WTC11 (cell line): ENCODE measurements around the gene ZNF821. TPM values are rescaled to one million over a fixed set of nuclear protein-coding genes. Genes with fewer than 3 reads are reported as not detected.

ENCODE experiments used
- ATAC-seq: fragments of 200-7000 bp; cut with Tn5 transposase; 2 replicates; pipeline ENCODE4 v1.10.0; 2021; ENCODE audit warnings: mild to moderate bottlenecking, moderate library complexity
- CTCF ChIA-PET: fragments of 300-600 bp; sonication (Branson Sonifier 250); formaldehyde crosslinking; loops from one replicate; lab custom pipeline; 2021; ENCODE audit warnings: antibody characterized with exemption; lab: Charles Lee
- POLR2A ChIA-PET: fragments of 350-600 bp; sonication (Branson Sonifier 250); formaldehyde crosslinking; loops from one replicate; lab custom pipeline; 2021; ENCODE audit warnings: antibody characterized with exemption; lab: Charles Lee
- DNase-seq: peaks from one replicate; pipeline ENCODE4 v3.0.0; 2021; ENCODE audit warnings: low spot score
- H3K27ac Mint-ChIP-seq: 2 replicates; pipeline ENCODE4 v1.8.0; 2021; ENCODE audit warnings: mixed read lengths
- H3K27me3 Mint-ChIP-seq: 2 replicates; pipeline ENCODE4 v1.8.0; 2021; ENCODE audit warnings: low read depth, mild to moderate bottlenecking, moderate library complexity, mixed read lengths
- H3K36me3 Mint-ChIP-seq: 2 replicates; pipeline ENCODE4 v1.8.0; 2021; ENCODE audit warnings: mixed read lengths
- H3K4me1 Mint-ChIP-seq: 2 replicates; pipeline ENCODE4 v1.8.0; 2022; ENCODE audit warnings: mixed read lengths
- H3K4me3 Mint-ChIP-seq: 2 replicates; pipeline ENCODE4 v1.8.0; 2021; ENCODE audit warnings: mild to moderate bottlenecking, moderate library complexity, mixed read lengths
- H3K9me3 Mint-ChIP-seq: 2 replicates; pipeline ENCODE4 v1.8.0; 2021; ENCODE audit warnings: mixed read lengths
- AFF4 ChIP-seq: sonication (generic); formaldehyde crosslinking; IDR thresholded peaks from 2 replicates; pipeline ENCODE4 v1.8.1; 2023; ENCODE audit warnings: mild to moderate bottlenecking, missing genetic modification reagents, borderline replicate concordance
- CREB1 ChIP-seq: sonication (generic); formaldehyde crosslinking; IDR thresholded peaks from 2 replicates; pipeline ENCODE4 v1.8.0; 2023; ENCODE audit warnings: mild to moderate bottlenecking, missing genetic modification reagents
- EMX1 ChIP-seq: fragments of 250-450 bp; sonication (Bioruptor Pico); IDR thresholded peaks from 2 replicates; pipeline ENCODE4 v1.8.0; 2021; ENCODE audit warnings: mild to moderate bottlenecking
- FOXP1 ChIP-seq: sonication (generic); formaldehyde crosslinking; IDR thresholded peaks from 2 replicates; pipeline ENCODE4 v1.8.0; 2022; ENCODE audit warnings: missing genetic modification reagents, mild to moderate bottlenecking, moderate library complexity, borderline replicate concordance
- FOXP4 ChIP-seq: sonication (generic); formaldehyde crosslinking; IDR thresholded peaks from 2 replicates; pipeline ENCODE4 v1.8.0; 2022; ENCODE audit warnings: mild to moderate bottlenecking, missing genetic modification reagents
- GABPB1 ChIP-seq: sonication (generic); formaldehyde crosslinking; IDR thresholded peaks from 2 replicates; pipeline ENCODE4 v1.8.1; 2023; ENCODE audit warnings: mild to moderate bottlenecking, missing genetic modification reagents
- GTF2I ChIP-seq: fragments of 250-450 bp; sonication (Bioruptor Pico); conservative IDR thresholded peaks from 2 replicates; pipeline ENCODE4 v1.4.0; 2021; ENCODE audit warnings: mild to moderate bottlenecking
- JAZF1 ChIP-seq: fragments of 250-450 bp; sonication (Bioruptor Pico); IDR thresholded peaks from 2 replicates; pipeline ENCODE4 v1.9.0; 2021; ENCODE audit warnings: moderate library complexity, mild to moderate bottlenecking, inconsistent platforms
- MLX ChIP-seq: sonication (generic); formaldehyde crosslinking; IDR thresholded peaks from 2 replicates; pipeline ENCODE4 v1.8.1; 2023; ENCODE audit warnings: mild to moderate bottlenecking, missing genetic modification reagents, moderate library complexity
- MYBL2 ChIP-seq: sonication (generic); formaldehyde crosslinking; IDR thresholded peaks from 2 replicates; pipeline ENCODE4 v1.8.1; 2023; ENCODE audit warnings: mild to moderate bottlenecking, moderate library complexity, missing genetic modification reagents
- NFATC4 ChIP-seq: fragments of 250-450 bp; sonication (Bioruptor Pico); IDR thresholded peaks from 2 replicates; pipeline ENCODE4 v1.9.0; 2021; ENCODE audit warnings: mild to moderate bottlenecking
- NR2C2 ChIP-seq: sonication (generic); formaldehyde crosslinking; IDR thresholded peaks from 2 replicates; pipeline ENCODE4 v1.8.0; 2022; ENCODE audit warnings: mild to moderate bottlenecking, missing genetic modification reagents
- OVOL2 ChIP-seq: fragments of 250-450 bp; sonication (Bioruptor Pico); IDR thresholded peaks from 2 replicates; pipeline ENCODE4 v1.9.0; 2021; ENCODE audit warnings: mild to moderate bottlenecking, borderline replicate concordance
- TCF7 ChIP-seq: sonication (generic); formaldehyde crosslinking; IDR thresholded peaks from 2 replicates; pipeline ENCODE4 v1.8.0; 2022; ENCODE audit warnings: mild to moderate bottlenecking, low read depth, missing genetic modification reagents, moderate library complexity
- TP53 ChIP-seq: sonication (generic); formaldehyde crosslinking; IDR thresholded peaks from 2 replicates; pipeline ENCODE4 v1.8.1; 2023; ENCODE audit warnings: mild to moderate bottlenecking, missing genetic modification reagents
- total RNA-seq: library from RNA; stranded (reverse); gene quantifications from 3 replicates; pipeline ENCODE4 v1.2.3, GENCODE V29; 2021
- TF ChIP-seq, protein P1 (sequence below): sonication (generic); formaldehyde crosslinking; IDR thresholded peaks from 2 replicates; pipeline ENCODE4 v1.8.0; 2023; ENCODE audit warnings: missing genetic modification reagents

The ZNF821 gene
- total RNA-seq, 1 experiment from 2014 or later: 16.2 TPM

DNA sequence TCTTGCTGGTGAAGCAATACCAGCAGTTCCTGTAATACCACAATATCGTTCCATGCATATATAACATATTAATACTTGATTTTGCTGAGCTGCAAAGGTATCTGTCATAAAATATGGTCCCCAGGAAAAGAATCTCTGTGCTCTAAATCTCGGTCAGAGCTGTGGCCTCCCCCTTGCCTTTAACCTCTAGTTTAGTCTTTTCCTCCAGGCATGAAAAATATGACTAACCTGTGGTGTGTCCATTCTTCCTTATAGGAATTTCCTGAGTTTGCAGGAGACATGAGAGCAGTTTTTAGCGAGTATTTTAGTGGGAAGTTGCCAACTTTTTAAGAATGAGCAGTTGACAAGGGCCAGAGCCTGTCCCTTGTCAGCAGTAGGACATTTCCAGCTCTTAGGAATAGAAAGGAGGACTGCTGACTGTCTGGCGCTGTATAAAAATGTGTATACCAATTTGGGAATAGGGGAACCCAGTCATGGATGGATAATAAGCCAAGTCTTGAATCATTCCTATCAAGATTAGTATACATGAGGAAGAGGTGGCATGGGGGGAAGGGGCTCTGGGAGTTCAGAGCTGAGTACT lies 29.5 kb downstream of the ZNF821 start:
- POLR2A ChIA-PET: no interaction called here
- CTCF ChIA-PET: no interaction called here
- H3K4me3 Mint-ChIP-seq: no peak overlapping the region
- no peaks in the 10 kb centered on the region for H3K27me3 Mint-ChIP-seq
- ATAC-seq (no peak), DNase-seq (no peak)
- H3K9me3 Mint-ChIP-seq: no peaks in the 10 kb centered on the region
- H3K4me1 Mint-ChIP-seq: no peaks in the 10 kb centered on the region
- no peak overlapping the region for H3K27ac Mint-ChIP-seq
- TF ChIP-seq NFATC4: no peak
- TF ChIP-seq, all 79 proteins: peak for 0
- peaks cover 20% of the 10 kb centered on the region for H3K36me3 Mint-ChIP-seq

DNA sequence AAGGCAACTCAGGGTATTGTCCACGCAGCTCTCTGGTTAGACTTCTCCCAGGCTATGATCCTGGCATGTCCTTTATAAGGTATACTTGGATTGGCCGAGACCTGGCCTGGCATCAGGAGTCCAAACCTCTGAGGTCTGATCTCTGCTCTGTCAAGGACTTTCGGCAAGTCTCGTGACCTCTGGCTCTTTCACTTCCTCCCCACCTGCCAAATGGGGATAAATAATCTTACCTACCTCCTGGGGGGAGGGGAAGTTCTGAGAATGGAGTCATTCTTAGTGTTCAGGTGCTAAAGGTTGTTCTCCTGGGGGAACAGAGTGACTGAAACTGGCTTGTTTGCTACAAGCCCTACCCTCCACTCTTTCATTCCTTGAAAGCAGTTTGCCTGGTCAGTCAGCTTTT lies 30.6 kb downstream of the ZNF821 start:
- ATAC-seq: no peak
- ChIA-PET CTCF (interaction anchor here (1.0 kb wide), 1 partner anchor 29 kb away, joined by 3 read pairs; no protein-coding TSS in a partner anchor), POLR2A (no interaction called here)
- no peak overlapping the region for H3K27ac Mint-ChIP-seq
- H3K4me1 Mint-ChIP-seq: no peaks in the 10 kb centered on the region
- H3K27me3 Mint-ChIP-seq: no peaks in the 10 kb centered on the region
- H3K36me3 Mint-ChIP-seq: peaks cover 22% of the 10 kb centered on the region
- no peak overlapping the region for H3K4me3 Mint-ChIP-seq
- no peak for TF ChIP-seq GTF2I (CRISPR knock-in tag)
- no peak for TF ChIP-seq FOXP1 (CRISPR knock-in tag)
- TF ChIP-seq GABPB1 (CRISPR knock-in tag): no peak
- no peak for TF ChIP-seq CREB1 (CRISPR knock-in tag)
- TF ChIP-seq, protein P1, sequence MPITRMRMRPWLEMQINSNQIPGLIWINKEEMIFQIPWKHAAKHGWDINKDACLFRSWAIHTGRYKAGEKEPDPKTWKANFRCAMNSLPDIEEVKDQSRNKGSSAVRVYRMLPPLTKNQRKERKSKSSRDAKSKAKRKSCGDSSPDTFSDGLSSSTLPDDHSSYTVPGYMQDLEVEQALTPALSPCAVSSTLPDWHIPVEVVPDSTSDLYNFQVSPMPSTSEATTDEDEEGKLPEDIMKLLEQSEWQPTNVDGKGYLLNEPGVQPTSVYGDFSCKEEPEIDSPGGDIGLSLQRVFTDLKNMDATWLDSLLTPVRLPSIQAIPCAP (CRISPR knock-in tag): no peak
- no peak for TF ChIP-seq AFF4 (CRISPR knock-in tag)
- no peak for TF ChIP-seq TP53 (CRISPR knock-in tag)
- no peak for TF ChIP-seq OVOL2 (CRISPR knock-in tag)
- no peak for TF ChIP-seq FOXP4 (CRISPR knock-in tag)
- TF ChIP-seq JAZF1 (CRISPR knock-in tag): no peak
- no peaks in the 10 kb centered on the region for H3K9me3 Mint-ChIP-seq
- DNase-seq: no peak

- no peaks in the 10 kb centered on the region for H3K9me3 Mint-ChIP-seq
- peaks cover 27% of the 10 kb centered on the region for H3K36me3 Mint-ChIP-seq
- H3K4me3 Mint-ChIP-seq: no peak overlapping the region
- ATAC-seq (no peak), DNase-seq (no peak)
- CTCF ChIA-PET: interaction anchor here (1.0 kb wide), 1 partner anchor 30 kb away, joined by 3 read pairs; no protein-coding TSS in a partner anchor
- no peaks in the 10 kb centered on the region for H3K27me3 Mint-ChIP-seq
- TF ChIP-seq NR2C2 (CRISPR knock-in tag) (no peak), MYBL2 (no peak), TCF7 (CRISPR knock-in tag) (no peak), AFF4 (CRISPR knock-in tag) (no peak), MLX (CRISPR knock-in tag) (no peak), OVOL2 (CRISPR knock-in tag) (no peak), EMX1 (CRISPR knock-in tag) (no peak)
- no peak overlapping the region for H3K27ac Mint-ChIP-seq
- POLR2A ChIA-PET: interaction anchor here (0.5 to 0.6 kb wide), 2 partner anchors 55 to 58 kb away, joined by 3 read pairs; no protein-coding TSS in a partner anchor
- H3K4me1 Mint-ChIP-seq: no peaks in the 10 kb centered on the region
These were observed 31.4 kb downstream of the ZNF821 start for GRCh38 chr16:71852561-71852960.
